ENCODE results near the gene GDPD4. TPM values are rescaled to one million over a fixed set of nuclear protein-coding genes. Genes with fewer than 3 reads are reported as not detected.

The GDPD4 gene
- total RNA-seq, 1 experiment from 2014 or later = not detected

DNA sequence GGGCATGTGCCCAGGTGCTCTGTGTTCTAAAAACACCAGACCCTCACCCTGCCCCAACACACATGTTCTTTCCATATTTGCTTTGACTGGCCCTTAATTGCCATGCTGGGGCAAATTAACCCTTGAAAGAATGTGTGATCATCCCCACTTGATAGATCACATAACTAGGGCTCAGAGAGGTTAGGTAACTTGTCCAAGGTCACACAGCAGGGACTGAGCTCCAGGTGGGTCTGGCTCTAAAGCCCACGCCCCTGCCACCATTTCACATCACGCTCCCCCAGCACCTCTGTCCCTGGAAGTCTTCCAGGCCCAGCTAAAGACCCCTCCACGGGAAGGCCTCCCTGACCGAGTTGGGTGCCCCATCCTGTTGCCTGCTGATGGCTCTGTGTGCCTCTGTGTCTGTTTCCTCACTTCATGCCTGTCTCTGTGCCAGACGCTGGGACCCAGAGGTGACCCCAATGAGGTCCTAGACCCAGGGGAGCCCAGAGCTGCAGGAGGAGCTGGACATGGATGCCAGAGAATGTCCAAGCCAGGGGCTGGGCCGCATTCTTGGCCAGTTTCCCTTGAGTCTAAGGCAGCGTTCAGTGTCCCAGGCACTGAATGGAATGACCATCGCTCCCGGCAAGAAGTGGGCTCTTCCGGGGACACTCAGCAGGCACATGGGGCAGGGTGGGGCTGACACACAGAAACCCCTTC, 93.7 kb downstream of the GDPD4 start (continued):
- TF ChIP-seq CEBPB (IDR thresholded peaks at IDR 0.05; ENCODE audit: low read depth) (no peak), SP1 (IDR thresholded peaks at IDR 0.05; ENCODE audit: low read depth) (no peak), EZH2phosphoT487 (IDR thresholded peaks at IDR 0.05; ENCODE audit: borderline replicate concordance) (no peak), EGR1 (IDR thresholded peaks at IDR 0.05; ENCODE audit: low read depth) (no peak), SRF (IDR thresholded peaks at IDR 0.05; ENCODE audit: low read depth) (no peak), SIN3A (IDR thresholded peaks at IDR 0.05; ENCODE audit: low read depth) (no peak), POLR2A (IDR thresholded peaks at IDR 0.05; ENCODE audit: borderline replicate concordance, extremely low read depth, insufficient read depth, insufficient read length) (no peak)
- TF ChIP-seq, protein P1, sequence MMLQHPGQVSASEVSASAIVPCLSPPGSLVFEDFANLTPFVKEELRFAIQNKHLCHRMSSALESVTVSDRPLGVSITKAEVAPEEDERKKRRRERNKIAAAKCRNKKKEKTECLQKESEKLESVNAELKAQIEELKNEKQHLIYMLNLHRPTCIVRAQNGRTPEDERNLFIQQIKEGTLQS (IDR thresholded peaks at IDR 0.05) = no peak

DNA sequence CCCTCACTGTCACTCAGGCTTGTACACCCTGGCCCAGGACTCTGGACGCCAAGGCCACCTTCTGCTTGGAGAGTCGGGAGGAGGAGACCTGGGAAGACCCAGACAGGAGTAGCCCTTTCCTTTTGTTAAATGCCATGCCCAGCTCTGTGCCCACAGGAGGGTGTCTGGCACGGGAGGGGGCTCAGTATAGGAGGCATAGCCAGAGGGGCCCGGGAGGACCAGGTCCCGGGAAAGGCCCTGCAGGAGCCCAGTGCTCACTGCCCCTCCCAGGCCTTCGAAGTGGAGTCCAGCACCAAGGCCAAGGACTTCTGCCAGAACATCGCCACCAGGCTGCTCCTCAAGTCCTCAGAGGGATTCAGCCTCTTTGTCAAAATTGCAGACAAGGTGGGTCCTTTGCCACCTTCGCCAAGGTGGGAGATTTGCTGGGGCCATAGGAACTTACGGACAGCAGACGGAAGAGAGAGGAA, 94.4 kb downstream of the GDPD4 start:
- no peak overlapping the region for H3K4me2 ChIP-seq (ENCODE audit: low read length)
- no peaks in the 10 kb centered on the region for H3K27me3 ChIP-seq (ENCODE audit: insufficient read depth, low read length)
- no peak overlapping the region for H3K4me3 ChIP-seq (replicated peaks in 1 of 2; ENCODE audit: low read depth in 1 of 2, low read length in 2 of 2)
- no peaks in the 10 kb centered on the region for H3K9me2 ChIP-seq (ENCODE audit: insufficient read depth)
- H3K4me1 ChIP-seq (ENCODE audit: control insufficient read depth in 1 of 2, insufficient read depth in 2 of 2, low read length in 2 of 2) = no peaks in the 10 kb centered on the region
- H2AFZ ChIP-seq (ENCODE audit: low read depth, low read length, poor library complexity, severe bottlenecking) = no peak overlapping the region
- RAD21 ChIA-PET (ENCODE audit: low non-redundant PET in 1 of 2, low total read pairs in 2 of 2, uncharacterized antibody in 2 of 2, unreplicated experiment in 2 of 2) = no interaction called here
- intact Hi-C loops (cut with micrococcal nuclease) = no loop called here
- no TSS peak for BruUV-seq (replicated peaks)
- H3K27ac ChIP-seq (ENCODE audit: low read depth, low read length) = no peak overlapping the region
- ATAC-seq = no peak
- DNase-seq (ENCODE audit: low read depth, low spot score) = no peak
- no peaks in the 10 kb centered on the region for H4K20me1 ChIP-seq (ENCODE audit: insufficient read depth)
- H3K79me2 ChIP-seq (ENCODE audit: insufficient read depth, low read length) = no peaks in the 10 kb centered on the region
- no peak overlapping the region for H3K9ac ChIP-seq (ENCODE audit: low read length)
- CTCF ChIA-PET = no interaction called here
- H3K36me3 ChIP-seq (ENCODE audit: control insufficient read depth in 1 of 2, insufficient read depth in 2 of 2, low read length in 2 of 2) = no peaks in the 10 kb centered on the region
- no peaks in the 10 kb centered on the region for H3K9me3 ChIP-seq (ENCODE audit: control insufficient read depth in 1 of 2, insufficient read depth in 1 of 2, low read depth in 1 of 2, low read length in 2 of 2)
- POLR2A ChIA-PET = no interaction called here
- TF ChIP-seq, protein P2, sequence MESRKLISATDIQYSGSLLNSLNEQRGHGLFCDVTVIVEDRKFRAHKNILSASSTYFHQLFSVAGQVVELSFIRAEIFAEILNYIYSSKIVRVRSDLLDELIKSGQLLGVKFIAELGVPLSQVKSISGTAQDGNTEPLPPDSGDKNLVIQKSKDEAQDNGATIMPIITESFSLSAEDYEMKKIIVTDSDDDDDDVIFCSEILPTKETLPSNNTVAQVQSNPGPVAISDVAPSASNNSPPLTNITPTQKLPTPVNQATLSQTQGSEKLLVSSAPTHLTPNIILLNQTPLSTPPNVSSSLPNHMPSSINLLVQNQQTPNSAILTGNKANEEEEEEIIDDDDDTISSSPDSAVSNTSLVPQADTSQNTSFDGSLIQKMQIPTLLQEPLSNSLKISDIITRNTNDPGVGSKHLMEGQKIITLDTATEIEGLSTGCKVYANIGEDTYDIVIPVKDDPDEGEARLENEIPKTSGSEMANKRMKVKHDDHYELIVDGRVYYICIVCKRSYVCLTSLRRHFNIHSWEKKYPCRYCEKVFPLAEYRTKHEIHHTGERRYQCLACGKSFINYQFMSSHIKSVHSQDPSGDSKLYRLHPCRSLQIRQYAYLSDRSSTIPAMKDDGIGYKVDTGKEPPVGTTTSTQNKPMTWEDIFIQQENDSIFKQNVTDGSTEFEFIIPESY (IDR thresholded peaks at IDR 0.05; ENCODE audit: extremely low read depth, insufficient replicate concordance, low read length) = no peak
- TF ChIP-seq SP1 (IDR thresholded peaks at IDR 0.05; ENCODE audit: low read depth) (no peak), SRF (IDR thresholded peaks at IDR 0.05; ENCODE audit: low read depth) (no peak), EGR1 (IDR thresholded peaks at IDR 0.05; ENCODE audit: low read depth) (no peak), YY1 (IDR thresholded peaks at IDR 0.05; ENCODE audit: extremely low read depth, insufficient replicate concordance, low read depth, low read length) (no peak), CBX3 (IDR thresholded peaks at IDR 0.05; ENCODE audit: low read depth) (no peak), POLR2A (IDR thresholded peaks at IDR 0.05; ENCODE audit: borderline replicate concordance, extremely low read depth, insufficient read depth, insufficient read length) (no peak), JUND (IDR thresholded peaks at IDR 0.05) (no peak), EZH2 (IDR thresholded peaks at IDR 0.05) (no peak), RAD21 (IDR thresholded peaks at IDR 0.05; ENCODE audit: low read depth) (no peak), SIN3A (IDR thresholded peaks at IDR 0.05; ENCODE audit: low read depth) (no peak), ZNF274 (IDR thresholded peaks at IDR 0.05; ENCODE audit: low read depth, low read length) (no peak), ELF1 (IDR thresholded peaks at IDR 0.05; ENCODE audit: borderline replicate concordance, low read depth) (no peak), CEBPB (IDR thresholded peaks at IDR 0.05; ENCODE audit: low read depth) (no peak), ZFX (IDR thresholded peaks at IDR 0.05) (no peak), EZH2phosphoT487 (IDR thresholded peaks at IDR 0.05; ENCODE audit: borderline replicate concordance) (no peak)
- TF ChIP-seq, protein P3, sequence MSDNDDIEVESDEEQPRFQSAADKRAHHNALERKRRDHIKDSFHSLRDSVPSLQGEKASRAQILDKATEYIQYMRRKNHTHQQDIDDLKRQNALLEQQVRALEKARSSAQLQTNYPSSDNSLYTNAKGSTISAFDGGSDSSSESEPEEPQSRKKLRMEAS (IDR thresholded peaks at IDR 0.05) = no peak
- TF ChIP-seq, protein P1 (IDR thresholded peaks at IDR 0.05) = no peak
- TF ChIP-seq, protein P4, sequence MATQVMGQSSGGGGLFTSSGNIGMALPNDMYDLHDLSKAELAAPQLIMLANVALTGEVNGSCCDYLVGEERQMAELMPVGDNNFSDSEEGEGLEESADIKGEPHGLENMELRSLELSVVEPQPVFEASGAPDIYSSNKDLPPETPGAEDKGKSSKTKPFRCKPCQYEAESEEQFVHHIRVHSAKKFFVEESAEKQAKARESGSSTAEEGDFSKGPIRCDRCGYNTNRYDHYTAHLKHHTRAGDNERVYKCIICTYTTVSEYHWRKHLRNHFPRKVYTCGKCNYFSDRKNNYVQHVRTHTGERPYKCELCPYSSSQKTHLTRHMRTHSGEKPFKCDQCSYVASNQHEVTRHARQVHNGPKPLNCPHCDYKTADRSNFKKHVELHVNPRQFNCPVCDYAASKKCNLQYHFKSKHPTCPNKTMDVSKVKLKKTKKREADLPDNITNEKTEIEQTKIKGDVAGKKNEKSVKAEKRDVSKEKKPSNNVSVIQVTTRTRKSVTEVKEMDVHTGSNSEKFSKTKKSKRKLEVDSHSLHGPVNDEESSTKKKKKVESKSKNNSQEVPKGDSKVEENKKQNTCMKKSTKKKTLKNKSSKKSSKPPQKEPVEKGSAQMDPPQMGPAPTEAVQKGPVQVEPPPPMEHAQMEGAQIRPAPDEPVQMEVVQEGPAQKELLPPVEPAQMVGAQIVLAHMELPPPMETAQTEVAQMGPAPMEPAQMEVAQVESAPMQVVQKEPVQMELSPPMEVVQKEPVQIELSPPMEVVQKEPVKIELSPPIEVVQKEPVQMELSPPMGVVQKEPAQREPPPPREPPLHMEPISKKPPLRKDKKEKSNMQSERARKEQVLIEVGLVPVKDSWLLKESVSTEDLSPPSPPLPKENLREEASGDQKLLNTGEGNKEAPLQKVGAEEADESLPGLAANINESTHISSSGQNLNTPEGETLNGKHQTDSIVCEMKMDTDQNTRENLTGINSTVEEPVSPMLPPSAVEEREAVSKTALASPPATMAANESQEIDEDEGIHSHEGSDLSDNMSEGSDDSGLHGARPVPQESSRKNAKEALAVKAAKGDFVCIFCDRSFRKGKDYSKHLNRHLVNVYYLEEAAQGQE (IDR thresholded peaks at IDR 0.05; ENCODE audit: low read depth) = no peak
